Stimulated activated CD4-positive, alpha-beta T cell treated with anti-CD3 and anti-CD28 coated beads, Interleukin-15, amount 100 ng/mL, for 24 hours (primary cell): ENCODE data around the gene CCL7.

ENCODE experiments used
- DNase-seq: peaks from one replicate; pipeline ENCODE4 v3.0.0-alpha.2; 2020

The CCL7 gene

DNA sequence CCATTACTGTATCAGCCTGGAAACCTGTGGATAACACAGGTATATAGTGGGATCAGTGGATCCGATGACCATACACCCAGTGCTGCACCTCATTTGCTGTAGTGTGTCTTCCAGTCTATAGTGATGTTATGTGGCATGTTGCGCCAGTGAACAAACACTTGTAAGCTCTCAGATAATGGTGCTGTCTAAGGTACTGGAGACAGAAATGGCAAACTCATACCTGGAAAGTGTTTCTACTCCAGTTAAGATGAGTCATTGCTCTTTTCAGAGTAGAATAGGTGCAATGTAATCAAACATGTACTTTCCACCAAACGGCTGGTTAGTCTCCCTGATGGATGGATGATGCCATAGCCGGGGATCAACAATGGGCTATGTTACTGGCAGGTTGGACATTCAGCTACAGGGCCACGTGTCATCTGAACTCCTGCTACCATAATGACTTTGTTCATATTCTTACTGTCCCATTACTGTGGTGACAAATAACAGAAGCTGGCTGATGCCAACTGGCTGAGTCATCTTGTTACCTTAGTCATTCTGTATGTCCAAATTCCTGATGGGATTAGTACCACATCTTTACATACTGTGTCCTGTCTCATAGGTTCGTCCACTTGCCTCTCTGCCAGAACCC lies 21.8 kb downstream of the CCL7 start:
- no peak for DNase-seq

DNA sequence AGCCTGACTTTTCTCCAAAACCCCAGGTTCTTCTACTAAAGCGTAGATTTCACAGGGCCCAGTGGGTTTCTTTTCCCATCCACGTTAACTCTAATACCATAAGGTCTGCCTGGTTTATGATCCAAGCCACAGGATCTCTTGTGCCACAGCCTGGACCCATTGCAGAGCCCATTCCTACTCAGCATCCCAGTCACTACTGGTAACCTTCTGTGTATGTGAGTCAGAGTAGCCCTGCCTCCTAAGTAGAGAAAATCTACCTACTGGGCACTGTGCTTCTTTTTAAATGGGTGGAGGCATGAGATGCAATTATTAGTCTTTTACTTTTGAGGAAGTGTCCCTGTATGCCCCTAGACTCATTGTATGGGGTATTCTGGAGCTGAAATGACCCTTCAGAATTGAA lies 29.0 kb downstream of the CCL7 start:
- no peak for DNase-seq

DNA sequence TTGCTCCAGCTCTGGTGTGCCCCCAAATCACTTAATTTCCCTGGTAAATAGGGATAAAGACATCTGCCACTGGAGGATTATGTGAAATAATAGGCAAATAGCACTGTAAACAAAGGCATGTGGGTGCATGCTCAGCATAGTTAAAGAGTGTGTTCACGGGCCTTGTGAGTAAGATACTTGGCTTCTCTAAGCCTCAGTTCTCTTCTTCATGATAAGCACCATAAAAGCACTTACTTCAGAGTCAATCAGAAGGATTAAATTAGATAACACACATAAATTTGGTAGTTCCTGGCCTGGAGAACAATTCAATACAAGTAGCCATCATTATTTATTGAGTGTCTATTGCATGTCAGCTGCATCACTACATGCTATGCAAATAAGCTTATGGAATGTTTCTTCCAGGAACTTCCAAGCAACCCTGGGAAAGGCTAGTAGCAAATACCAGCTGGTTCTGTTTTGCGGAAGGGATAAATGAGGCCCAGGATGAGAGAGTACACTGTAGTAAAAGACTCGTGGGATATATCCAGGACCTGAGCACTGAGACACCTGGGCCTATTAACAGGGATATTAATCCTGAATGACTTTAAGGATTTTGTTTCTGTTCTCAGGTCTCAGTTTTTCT lies 30.0 kb downstream of the CCL7 start:
- no peak for DNase-seq

DNA sequence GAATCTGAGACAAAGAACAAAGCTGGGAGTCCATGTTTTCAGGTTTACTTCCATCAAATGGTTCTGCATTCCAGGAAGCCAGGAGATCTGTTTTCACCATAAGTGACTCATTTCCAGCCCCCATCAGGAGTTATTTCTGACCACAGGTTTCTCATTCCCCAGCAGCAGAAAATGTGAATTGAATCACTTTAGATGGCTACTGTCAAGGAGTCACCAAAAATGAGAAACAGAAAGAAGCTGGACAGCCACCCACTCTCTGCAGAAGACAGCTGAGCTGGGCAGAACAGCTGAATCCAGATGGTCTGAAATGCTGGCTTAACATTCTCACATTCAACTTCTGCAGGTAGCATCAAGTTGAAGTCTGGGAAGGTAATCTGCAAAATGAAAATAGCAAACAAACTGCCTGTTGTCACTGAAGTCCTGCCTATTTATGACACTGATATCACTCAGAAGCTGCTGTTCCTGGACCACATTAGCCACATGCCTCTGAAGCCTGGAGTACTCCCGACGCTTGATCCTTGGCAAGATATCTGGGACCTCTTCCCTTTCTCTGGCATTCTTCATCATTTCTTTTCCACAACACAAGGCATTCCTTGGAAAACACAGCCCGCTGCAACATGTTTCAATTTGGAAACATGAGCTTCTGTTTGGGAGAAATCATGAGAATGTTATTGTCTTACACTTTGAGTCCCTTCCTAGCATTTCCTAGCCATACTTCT lies 30.8 kb downstream of the CCL7 start:
- DNase-seq, result no peak

DNA sequence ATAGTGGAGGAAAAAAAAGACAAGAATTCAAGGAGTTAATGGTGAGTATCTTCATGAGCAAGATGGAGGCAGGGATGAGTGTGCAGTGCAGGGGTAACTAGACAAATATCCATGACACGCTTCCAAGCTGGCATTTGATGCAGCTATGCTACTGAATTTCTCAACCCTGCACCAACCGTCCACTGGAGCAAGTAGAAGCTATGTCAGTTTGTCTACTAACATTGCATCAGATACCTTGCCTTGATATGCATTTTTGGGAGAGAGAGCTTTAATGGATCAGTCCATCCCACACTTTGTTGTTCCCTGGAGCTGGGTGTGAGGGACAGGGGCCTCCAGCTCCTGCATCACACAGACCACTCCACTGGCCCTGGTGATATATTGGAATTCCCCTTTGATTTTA lies 32.0 kb downstream of the CCL7 start:
- no peak for DNase-seq

DNA sequence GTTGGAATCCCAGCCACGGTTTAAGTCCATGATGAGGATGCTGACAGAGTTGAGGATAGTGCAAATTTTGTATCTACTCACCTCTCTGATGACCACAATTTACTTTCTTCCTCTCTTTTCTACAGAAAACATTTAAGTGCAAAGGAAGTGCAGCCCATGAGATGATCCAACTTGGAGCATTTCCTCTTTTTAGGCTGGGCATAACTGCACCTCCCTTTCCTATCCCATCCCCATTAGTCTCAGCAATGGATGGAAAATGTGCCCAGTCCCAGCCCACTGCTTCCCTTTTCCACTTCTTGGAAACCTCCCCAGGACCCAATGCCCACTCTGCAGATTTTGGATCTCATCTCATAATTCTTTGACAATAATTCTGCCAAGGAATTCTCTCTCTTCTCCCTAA lies 32.6 kb downstream of the CCL7 start:
- DNase-seq, result no peak

DNA sequence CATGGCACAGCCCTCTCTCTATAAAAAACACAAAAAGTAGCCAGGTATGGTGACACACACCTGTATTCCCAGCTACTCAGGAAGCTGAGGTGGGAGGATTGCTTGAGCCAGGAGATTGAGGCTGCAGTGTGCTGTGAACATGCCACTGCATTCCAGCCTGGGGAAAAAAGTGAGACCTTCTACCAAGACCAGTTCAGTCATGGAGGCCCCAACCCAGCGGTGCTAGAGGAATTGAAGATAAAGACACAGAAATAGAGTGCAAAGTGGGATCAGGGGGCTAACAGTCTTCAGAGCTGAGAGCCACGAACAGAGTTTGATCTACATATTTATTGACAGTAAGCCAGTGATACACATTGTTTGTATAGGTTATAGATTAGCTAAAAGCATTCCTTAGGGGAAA lies 33.6 kb downstream of the CCL7 start:
- no peak for DNase-seq

DNA sequence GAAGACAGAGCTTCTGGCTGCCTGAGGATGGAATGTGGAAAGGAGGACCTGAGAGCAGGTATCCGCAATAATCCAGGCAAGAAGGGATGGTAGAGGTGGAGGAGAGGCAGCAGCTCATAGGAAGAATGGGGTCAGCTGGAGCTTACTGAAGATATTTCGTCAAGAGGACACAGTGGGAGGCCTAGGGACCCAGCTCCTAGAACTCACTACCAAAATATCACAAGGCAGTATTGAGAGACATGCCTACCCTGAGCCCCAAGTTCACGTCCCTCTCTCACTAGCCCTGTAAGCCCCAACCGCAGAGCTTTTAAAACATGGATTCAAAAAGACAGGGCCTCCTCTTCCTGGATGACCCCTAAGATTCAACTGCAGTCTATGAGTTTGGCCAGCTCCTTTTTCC lies 35.0 kb downstream of the CCL7 start:
- DNase-seq, result no peak

DNA sequence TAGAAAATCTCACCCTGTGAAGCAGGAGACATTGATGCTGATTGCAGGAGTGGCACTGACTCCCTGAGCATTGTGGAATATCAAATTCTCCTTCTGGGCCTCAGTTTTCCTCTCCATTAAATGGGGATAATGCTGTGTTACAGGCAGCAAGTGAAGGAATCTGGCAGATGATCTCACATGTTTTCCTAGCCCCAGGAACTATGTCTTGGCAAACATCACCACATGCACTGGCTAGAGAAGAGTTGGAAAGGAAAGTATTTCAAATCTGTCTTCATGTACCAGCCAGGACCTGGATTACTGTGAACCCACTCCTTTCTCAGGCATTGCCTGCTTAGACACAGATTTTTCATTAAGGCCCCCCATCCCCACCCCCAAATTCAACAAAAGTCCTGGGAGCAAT lies 35.6 kb downstream of the CCL7 start:
- DNase-seq, result no peak

DNA sequence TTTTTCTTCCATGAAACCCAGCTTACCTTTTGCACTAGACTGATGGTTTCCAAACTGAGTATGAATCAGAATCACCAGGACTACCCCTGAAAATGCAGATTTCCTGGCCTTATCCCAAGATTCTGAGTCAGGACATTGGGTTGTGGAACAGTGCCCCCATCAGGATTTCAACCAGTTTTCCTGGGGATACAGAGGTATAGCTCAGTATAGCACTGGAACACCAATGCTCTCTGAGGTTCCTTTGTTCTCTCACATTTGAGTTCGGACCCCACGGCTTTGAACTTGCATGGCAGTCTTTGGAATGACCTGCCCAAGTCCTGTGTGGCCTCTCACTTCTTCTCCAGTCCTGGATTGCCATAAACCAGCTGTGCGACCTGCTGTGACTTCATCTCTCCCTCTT lies 36.4 kb downstream of the CCL7 start:
- DNase-seq, result no peak

DNA sequence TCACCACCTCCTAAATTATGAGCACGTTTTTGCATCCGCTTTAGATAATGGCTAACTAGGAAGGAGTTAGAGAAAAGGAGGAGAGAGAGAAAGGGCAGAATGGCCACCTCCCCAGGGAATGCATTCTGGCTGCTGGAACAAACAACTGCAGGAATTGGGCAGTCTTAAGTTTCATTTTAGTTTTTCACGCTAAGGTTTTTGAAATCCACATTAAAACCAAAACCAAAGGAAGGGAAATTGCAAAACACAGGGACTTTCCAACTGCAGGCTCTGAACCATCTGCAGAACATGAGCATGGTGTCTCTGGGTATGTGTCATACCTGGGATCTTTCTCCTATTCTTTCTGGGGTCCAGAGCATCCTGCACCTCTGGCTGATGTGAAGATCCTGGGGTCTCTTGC lies 37.1 kb downstream of the CCL7 start:
- no peak for DNase-seq

DNA sequence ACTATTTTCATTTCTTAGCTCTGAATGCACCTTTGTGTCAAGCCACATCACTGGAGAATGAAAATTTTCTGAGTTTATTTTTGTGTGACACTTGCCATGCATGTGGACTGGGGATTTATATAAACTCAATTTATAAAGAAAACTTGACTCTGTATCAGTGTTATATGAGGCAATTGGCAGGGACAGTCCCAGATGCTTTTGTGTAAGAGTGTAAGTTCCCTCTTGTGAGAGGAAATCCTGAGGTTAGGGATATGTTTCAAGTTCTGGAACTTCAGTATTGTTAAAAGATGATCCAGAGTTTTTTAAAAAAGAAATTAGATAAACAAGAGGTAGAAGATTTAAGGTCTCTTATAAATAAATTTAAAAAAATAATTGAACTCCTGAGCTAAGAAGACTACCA lies 38.4 kb downstream of the CCL7 start:
- no peak for DNase-seq

DNA sequence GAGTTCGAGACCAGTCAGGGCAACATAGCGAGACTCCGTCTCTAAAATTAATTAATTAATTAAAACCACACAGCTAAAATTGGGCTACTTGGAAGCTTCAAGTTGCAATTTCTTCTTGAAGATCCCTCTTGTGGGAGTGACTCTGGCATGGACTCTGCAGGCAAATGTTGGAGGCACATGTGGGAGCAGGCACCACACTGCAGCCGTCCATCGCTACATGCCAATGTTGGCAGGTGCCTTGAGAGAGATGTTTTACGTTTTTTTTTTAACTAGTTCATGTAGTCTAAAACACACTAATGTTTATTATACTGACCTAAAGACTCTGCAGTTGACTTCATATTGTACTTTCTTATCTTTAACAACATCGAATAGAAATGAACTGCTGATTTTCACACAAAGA lies 41.3 kb downstream of the CCL7 start:
- DNase-seq, result no peak

DNA sequence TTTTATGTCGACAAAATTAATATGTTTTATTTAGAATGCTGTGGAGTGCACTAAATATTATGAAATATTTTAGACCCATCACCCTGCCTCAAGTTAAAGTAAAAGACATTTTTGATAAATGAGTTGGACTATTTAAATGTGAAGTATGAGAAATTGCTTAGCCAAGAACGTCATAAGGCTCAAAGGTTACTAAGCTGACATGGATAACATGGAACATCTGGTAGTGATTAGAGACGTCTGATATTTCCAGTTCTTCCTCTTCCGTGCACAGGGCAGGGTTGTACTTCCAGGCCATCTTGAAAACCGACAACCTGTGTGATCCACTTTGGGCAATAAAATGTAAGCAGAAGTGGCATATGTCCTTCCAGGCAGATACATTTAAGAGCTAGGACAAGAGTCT lies 42.1 kb downstream of the CCL7 start:
- no peak for DNase-seq

DNA sequence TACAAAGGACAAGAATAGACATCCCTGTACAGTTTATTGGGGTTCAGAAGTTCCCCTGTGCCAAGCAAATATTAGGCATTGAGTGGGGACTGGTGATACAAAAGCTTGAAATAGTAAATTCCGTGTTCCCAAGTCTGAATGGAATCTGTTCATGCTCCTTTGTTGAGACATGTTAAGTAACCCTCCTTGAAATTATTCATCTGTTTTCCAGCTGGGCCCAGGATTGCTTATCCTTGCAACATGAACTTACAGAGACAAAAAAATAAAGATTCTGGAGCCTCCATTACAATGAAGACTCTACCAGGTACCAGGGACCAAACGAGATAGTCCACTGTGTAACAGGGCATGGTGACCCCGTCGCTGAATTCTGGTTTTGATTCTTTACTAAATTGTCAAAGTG lies 43.1 kb downstream of the CCL7 start:
- no peak for DNase-seq

DNA sequence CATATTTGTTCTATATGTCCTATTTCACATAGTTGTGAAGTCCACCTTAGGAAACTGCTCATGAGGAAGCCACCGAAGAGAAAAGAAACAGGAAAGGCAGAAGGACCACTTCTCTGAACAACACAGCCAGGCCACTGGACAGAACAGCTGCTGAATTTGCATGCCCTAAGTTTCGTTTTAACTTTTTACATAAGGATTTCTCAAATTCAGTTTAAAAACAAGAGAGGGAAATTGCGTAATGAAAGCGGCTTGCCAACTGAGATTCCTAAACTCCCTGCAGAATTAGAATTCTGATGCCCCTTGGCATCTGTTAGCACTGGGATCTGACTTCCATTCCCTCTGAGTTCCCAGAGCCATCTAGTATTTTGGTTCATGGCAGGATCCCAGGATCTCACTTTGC lies 44.3 kb downstream of the CCL7 start:
- no peak for DNase-seq

DNA sequence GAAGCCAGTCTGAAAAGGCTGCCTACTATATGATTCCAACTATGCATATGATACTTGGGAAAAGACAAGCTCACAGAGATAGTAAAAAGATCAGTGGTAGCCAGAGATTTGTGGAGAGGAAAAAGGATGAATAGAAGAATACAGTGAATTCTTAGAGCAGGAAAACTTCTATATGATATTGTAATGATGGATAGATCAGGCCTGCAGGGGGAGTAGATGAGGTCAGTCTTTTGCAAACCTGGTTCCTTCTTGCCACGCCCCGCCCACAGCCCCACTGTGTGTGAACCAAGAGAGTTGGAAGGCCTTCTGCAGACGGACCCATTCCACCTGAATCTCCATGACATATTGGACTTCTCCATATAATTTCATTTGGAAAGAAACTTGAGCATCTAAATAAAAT lies 48.5 kb downstream of the CCL7 start:
- DNase-seq, result peak; percentile 23

DNA sequence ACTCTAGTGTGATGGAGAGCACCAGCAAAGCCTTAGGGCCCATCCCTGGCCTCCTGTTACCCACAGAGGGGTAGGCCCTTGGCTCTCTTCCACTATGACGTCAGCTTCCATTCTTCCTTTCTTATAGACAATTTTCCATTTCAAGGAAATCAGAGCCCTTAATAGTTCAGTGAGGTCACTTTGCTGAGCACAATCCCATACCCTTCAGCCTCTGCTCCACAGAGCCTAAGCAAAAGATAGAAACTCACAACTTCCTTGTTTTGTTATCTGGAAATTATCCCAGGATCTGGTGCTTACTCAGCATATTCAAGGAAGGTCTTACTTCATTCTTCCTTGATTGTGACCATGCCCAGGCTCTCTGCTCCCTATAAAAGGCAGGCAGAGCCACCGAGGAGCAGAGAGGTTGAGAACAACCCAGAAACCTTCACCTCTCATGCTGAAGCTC lies 49.0 kb downstream of the CCL7 start, which contains the start of gene CCL8:
Gene CCL8, plus strand, starts transcription at position 397 of the 445 bp plus-strand sequence. CDS start 67 bp downstream, outside the sequence.
- no peak for DNase-seq
